Testis (tissue), 3 donors: ENCODE data around the gene DDX39B. TPM values are rescaled to one million over a fixed set of nuclear protein-coding genes. Genes with fewer than 3 reads are reported as not detected.

Source experiments
- DNase-seq: peaks from one replicate; pipeline ENCODE4 v3.0.0-alpha.2; 2019
- H3K27ac ChIP-seq, 2 donors: fragments of 200-600 bp; sonication (generic); one replicate each; pipeline ENCODE4 v1.5.1; 2019
- H3K27me3 ChIP-seq: fragments of 200-600 bp; sonication (generic); one replicate; pipeline ENCODE4 v1.5.1; 2019
- H3K36me3 ChIP-seq: fragments of 200-600 bp; sonication (generic); one replicate; pipeline ENCODE4 v1.5.1; 2017; ENCODE audit warnings: low read depth; ENCODE audit errors: missing control alignments
- H3K4me1 ChIP-seq: fragments of 200-600 bp; sonication (generic); one replicate; pipeline ENCODE4 v1.5.1; 2019
- H3K4me3 ChIP-seq, 2 donors: fragments of 200-600 bp; sonication (generic); one replicate each; pipeline ENCODE4 v1.5.1; 2017 to 2019
- H3K9me3 ChIP-seq: fragments of 200-600 bp; sonication (generic); one replicate; pipeline ENCODE4 v1.5.1; 2017
- CTCF ChIP-seq, 3 experiments: fragments of 450-650 bp in 2 of 3; fragments of 200-600 bp in 1 of 3; sonication (generic) in 1 of 3; IDR thresholded peaks; one replicate each; pipeline ENCODE4 v1.5.1; 2016 to 2019; ENCODE audit warnings: antibody characterized with exemption in 3 of 3, mild to moderate bottlenecking in 2 of 3, moderate library complexity in 1 of 3
- POLR2A ChIP-seq: fragments of 450-650 bp; IDR thresholded peaks from one replicate; pipeline ENCODE4 v1.6.1; 2017; ENCODE audit warnings: antibody characterized with exemption, mild to moderate bottlenecking, moderate library complexity
- WGBS, 2 donors: methylation state at CpG; one replicate each; pipeline ENCODE4 v1.1.5; 2018; 5-methylcytosine and 5-hydroxymethylcytosine counted together
- intact Hi-C: fragments of 100-400 bp; cut with DNase I; formaldehyde crosslinking; loops from one replicate; pipeline ENCODE4 v1.15.1; 2023; ENCODE audit warnings: low total_unique reads
- polyA plus RNA-seq: library from polyadenylated mRNA; stranded (reverse); fragments of 350-450 nt; fragmentation: Illumina TruSeq; extraction: RNeasy Lipid Tissue Mini Kit (QIAGEN cat#74804); gene quantifications from one replicate; pipeline ENCODE4 v1.2.3, GENCODE V29; 2014; ENCODE audit warnings: low read depth, low replicate concordance; ENCODE audit not compliant: insufficient read depth
- total RNA-seq, 2 donors: library from RNA; depleted of rRNA; stranded (reverse); fragments of >200 nt; gene quantifications; one replicate each; pipeline ENCODE4 v1.2.3, GENCODE V29; 2016

Gene DDX39B
- total and polyA plus RNA-seq, 3 donors from 2014 or later = 250 to 360 (median 312) TPM

- H3K4me1 ChIP-seq = no peaks in the 10 kb centered on the region
- no peak overlapping the region for H3K27ac ChIP-seq
- H3K36me3 ChIP-seq = no peaks in the 10 kb centered on the region
- no peaks in the 10 kb centered on the region for H3K9me3 ChIP-seq
- TF ChIP-seq POLR2A = no peak
- TF ChIP-seq CTCF (IDR thresholded peaks at IDR 0.05) = no peak
- 90 to 100% methylated on average over 3 of the region's 3 CpGs for WGBS, 2 donors
- no peaks in the 10 kb centered on the region for H3K27me3 ChIP-seq
- no peak for DNase-seq
- intact Hi-C loops = no loop called here
- no peak overlapping the region for H3K4me3 ChIP-seq
Measured at GRCh38 chr6:31579119-31579505, 37.3 kb upstream of the DDX39B start.

- no peaks in the 10 kb centered on the region for H3K36me3 ChIP-seq
- no peak for DNase-seq
- intact Hi-C loops = no loop called here
- H3K27ac ChIP-seq = no peak overlapping the region
- H3K4me3 ChIP-seq = no peak overlapping the region
- H3K9me3 ChIP-seq = no peaks in the 10 kb centered on the region
- TF ChIP-seq POLR2A (no peak), CTCF (IDR thresholded peaks at IDR 0.05) (no peak)
- H3K4me1 ChIP-seq = no peaks in the 10 kb centered on the region
- no peaks in the 10 kb centered on the region for H3K27me3 ChIP-seq
- 81 to 84% methylated on average over 12 of the region's 12 CpGs for WGBS, 2 donors
Measured at GRCh38 chr6:31578184-31579118, 36.6 kb upstream of the DDX39B start.

GRCh38 chr6:31577579-31577966 lies 35.8 kb upstream of the DDX39B start:
- Histone ChIP-seq H3K27ac (no peak overlapping the region), H3K9me3 (no peaks in the 10 kb centered on the region), H3K4me1 (no peaks in the 10 kb centered on the region), H3K27me3 (no peaks in the 10 kb centered on the region), H3K4me3 (no peak overlapping the region), H3K36me3 (no peaks in the 10 kb centered on the region)
- 92 to 93% methylated on average over 2 to 3 of the region's 3 CpGs for WGBS, 2 donors
- DNase-seq = no peak
- intact Hi-C loops = no loop called here
- no peak for TF ChIP-seq CTCF (IDR thresholded peaks at IDR 0.05)
- TF ChIP-seq POLR2A = no peak

GRCh38 chr6:31576897-31577578 lies 35.2 kb upstream of the DDX39B start:
- WGBS, 2 donors = 88 to 93% methylated on average over 19 of the region's 19 CpGs
- Histone ChIP-seq H3K27ac (no peak overlapping the region), H3K36me3 (no peaks in the 10 kb centered on the region), H3K4me1 (no peaks in the 10 kb centered on the region), H3K9me3 (no peaks in the 10 kb centered on the region), H3K4me3 (no peak overlapping the region), H3K27me3 (no peaks in the 10 kb centered on the region)
- intact Hi-C loops = no loop called here
- no peak for TF ChIP-seq CTCF (IDR thresholded peaks at IDR 0.05)
- TF ChIP-seq POLR2A = no peak
- no peak for DNase-seq
